Activated naive CD4-positive, alpha-beta T cell treated with anti-CD3 and anti-CD28 coated beads, Interleukin-2, amount 50 U/mL, for 16 hours (primary cell): ENCODE results near the gene INSR.
"Not testable (repeated sequence)": the region's sequence is repeated elsewhere in the genome, so short reads cannot be mapped to it uniquely, and the experiment has no call there.

Experiments
- DNase-seq: peaks from one replicate; pipeline ENCODE4 v3.0.0-alpha.2; 2020

The INSR gene

DNA sequence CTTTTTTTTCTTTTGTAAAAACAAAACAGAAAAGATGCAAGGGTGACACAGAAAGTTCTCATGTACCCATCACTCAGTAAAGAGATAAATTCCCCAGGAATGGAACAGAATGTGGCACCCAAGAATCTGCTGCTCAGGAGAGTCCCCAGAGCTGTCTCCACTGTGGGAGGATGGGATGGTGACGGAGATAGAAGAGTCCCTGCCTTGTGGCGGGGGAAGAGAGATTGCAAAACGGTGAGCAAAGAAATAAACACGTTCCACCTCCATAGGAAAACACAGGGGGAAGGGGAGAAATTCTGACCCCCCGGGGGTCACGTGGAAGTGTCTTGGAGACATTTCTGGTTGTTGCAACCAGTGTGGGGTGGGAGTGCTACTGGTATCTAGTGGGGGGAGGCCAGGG lies 76.4 kb downstream of the INSR start:
- DNase-seq = no peak

DNA sequence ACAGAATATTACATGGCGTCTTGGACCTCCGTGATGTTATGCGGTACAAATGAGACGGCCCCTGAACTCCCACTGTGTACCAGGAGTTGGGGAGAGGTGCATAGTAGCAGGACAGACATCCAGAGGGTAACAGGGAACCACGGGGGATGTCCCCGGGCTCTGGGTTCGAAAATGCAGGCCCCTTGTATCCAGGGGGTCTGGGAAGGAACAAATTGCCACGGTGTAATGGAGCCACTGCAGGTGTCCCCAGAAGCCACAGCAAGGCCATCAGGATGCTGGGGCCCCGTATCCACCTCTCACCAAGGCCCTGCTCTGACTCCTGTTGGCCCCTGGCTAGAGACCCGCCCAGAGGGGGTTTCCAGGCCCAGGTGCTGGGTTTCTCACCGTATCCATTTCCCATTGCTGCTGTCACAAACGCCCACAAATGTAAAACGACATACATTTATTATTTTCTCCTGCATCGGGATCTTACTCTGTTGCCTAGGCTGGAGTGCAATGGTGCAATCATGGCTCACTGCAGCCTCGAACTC lies 77.8 kb downstream of the INSR start:
- DNase-seq = peak; percentile 63

DNA sequence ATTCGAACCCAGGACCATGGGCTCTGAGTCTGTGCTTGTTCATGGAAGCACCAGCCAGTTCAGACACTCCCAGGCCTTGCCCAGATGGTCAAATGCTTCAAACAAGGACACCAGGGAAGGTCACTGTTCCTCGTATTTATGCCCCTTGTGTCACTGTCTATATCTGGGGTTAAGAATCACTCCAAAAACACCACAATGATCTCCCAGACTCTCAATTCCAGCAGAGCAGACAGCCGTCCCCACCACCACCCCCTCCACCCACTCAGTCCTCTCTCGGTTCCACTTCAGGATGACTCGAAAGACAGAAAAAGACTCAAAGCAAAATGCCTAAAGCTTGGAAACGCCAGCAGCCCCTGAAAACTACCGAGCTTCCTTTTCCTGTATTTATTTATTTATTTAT lies 79.0 kb downstream of the INSR start:
- DNase-seq = no peak

DNA sequence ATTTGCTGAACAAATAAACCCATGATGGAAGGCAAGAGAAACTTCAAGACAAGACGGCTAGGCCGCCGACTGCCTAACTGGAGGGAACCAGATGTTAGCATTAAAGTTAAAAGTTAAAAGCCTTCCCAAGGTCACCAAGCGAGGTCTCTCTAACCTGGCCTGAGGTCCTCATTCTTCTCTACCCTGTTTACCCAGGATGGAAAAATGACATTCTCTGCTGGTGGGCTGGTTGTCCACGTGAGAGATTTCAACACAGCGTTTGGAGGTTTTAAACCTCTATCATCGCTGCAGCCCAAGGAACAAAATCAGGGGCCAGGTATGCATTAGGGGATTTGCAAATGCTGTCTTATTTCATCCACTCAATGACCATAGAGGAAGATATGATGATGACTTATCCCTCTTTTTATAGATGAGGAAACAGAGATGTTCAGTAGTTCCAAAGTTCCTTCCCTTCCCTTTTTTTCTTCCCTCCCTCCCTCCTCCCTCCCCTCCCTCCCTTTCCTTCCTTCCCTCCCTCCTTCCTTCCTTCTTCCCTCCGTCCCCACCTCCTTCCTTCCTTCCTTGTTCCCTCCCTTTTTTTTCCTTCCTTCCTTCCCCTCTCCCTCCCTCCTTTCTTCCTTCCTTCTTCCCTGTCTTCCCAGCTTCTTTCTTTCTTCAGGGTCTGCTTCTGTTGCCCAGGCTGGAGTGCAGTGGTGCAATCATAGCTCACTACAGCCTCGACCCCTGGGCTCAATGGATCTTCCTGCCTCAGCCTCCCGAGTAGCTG lies 79.7 kb downstream of the INSR start:
- DNase-seq = no peak

DNA sequence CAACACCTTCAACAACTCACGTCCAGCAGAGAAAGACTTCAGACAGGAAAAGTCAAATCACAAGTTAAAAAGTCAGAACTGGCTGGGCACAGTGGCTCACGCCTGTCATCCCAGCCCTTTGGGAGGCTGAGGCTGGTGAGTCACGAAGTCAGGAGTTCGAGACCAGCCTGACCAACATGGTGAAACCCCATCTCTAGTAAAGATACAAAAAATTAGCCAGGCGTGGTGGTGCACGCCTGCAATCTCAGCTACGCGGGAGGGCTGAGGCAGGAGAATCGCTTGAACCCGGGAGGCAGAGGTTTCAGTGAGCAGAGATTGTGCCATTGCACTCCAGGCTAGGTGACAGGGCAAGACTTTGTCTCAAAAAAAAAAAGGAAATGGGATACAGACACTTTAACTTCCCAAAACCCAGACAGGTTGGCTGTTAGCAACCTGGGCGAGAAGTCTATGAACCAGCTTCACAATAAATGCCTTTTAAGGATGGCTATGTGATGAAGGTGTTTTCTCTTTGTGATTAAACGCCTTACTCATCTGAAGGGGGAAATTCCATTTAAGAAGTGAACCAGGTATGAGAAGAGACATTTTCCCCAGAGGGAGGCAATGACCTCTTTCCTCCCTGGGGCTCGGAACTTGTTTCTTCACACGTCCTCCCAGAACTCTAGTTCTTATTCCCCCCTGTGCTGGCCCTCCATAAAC lies 80.4 kb downstream of the INSR start:
- DNase-seq = no peak

DNA sequence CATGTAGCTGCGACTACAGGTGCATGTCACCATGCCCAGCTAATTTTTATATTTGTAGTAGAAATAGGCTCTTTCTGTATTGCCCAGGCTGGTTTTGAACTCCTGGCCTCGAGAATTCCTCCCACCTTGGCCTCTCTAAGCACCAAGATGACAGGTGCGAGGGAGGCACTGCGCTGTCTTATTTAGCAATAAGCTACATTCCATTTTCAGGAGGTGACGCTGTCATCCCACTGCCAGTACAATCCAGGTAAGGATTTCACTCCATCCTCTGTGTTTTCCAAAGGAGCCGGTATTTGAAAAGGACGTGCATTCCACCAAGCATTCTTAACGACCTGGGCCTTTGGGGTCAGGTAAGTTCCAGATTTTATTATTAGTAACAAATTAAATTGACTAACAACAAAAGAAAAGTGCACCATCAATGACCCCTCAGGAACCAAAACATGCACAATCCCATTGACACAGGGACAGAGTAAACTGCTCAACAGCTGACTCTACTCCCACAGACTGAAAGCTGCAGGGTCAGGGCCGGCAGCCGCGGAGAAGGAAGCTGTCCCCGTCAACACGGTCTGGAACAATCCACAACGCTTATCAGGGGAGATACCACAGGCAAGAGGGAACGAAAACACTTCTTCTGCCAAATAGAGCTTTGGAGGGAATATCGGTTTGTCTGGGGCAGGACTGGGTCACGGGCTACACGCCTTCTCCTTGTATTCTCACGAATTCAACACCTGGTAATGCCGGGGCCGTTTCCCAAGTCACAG lies 82.8 kb downstream of the INSR start:
- DNase-seq = no peak

DNA sequence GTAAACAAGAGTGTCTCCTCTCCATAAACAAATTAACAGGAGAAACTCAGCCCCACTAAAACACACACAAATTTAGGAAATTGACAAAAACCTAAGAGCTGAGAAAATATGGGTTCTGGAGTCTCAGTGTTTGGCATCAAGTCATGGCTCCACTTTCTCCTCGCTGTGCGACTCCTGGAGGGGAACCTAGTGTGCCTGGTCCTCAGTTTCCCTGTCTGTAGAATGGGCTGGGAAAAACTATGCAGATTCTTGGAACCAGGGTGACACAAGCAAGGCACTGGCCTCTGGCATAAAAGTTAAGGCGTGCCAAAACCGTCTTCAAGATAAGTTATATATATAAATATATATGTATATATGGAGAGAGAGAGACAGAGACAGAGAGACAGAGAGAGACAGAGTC lies 83.9 kb downstream of the INSR start:
- DNase-seq = no peak

DNA sequence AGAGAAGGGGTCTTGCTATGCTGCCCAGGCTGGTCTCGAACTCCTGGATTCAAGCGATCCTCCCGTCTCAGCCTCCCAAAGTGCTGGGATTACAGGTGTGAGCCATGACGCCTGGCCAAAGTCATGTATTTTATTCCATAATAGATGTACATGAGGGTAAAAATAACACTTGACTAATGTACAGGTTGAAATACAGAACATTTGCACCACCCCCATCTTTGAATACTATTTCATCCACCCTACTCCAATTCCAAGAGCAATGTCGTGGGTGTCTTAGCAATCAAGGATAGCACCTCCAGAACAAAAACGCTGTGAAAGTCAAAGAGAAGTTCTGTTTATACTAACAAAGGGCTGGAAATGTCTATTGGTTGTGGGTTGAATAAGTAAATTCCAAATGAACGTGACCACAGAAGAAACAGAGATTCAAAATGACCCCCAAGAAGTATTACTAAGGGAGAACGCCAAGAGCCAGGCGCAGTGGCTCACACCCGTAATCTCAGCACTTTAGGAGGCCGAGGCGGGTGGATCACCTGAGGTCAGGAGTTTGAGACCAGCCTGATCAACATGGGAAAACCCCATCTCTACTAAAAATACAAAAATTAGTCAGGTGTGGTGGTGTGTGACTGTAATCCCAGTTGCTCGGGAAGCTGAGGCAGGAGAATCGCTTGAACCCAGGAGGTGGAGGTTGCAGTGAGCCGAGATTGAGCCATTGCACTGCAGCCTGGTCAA lies 84.5 kb downstream of the INSR start:
- not testable (repeated sequence) for DNase-seq

DNA sequence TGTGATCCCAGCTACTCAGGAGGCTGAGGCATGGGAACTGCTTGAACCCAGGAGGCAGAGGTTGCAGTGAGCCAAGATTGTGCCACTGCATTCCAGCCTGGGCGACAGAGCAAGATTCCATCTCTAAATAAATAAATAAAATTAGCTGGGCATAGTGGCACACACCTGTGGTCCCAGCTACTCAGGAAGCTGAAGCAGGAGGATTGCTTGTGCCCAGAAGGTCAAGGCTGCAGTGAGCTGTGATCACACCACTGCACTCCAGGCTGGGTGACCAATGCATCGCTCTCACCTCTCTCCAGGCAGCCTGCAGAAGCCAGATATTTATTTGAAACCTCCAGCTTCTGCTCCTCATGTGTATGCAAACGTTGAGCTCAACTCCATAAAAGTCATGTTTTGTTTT lies 85.2 kb downstream of the INSR start:
- DNase-seq = not testable (repeated sequence)

DNA sequence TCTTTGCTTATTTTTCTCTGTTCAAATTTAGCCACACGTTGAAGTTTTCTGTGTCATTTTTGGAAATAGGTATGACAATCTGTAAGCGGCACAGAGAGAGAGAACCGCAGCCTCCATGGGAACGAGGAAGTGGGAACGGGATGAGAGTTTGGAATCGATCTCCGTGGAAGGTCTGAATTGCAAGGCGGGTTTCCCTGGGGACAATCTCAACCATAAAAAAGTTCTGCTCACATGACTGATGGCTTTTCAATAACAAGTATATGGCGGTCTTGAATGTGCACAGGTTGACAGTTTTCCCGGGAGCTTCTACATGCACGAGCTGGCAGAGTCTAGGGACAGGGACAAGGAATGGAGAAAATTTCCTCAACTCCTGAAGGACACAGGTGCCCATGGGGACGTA lies 90.9 kb downstream of the INSR start:
- DNase-seq = no peak

DNA sequence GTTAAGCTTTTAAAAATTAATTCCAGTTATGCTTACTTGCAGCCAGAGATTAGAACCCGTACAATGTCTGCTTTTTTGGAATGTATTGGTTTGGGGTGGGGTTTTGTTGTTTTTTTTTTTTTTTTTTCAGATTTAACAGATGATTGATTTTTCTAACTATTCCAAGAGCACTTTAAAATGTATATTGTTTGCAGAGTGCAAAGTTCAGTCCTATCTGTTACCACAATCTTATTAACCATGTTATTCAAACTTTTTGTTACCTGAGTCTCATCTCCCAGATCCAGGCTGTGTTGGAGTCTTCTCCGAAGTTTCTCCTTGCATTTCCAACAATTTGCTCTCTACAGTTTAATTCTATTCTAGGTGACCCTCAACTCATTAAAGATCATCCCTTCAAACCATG lies 91.3 kb downstream of the INSR start:
- DNase-seq = no peak

DNA sequence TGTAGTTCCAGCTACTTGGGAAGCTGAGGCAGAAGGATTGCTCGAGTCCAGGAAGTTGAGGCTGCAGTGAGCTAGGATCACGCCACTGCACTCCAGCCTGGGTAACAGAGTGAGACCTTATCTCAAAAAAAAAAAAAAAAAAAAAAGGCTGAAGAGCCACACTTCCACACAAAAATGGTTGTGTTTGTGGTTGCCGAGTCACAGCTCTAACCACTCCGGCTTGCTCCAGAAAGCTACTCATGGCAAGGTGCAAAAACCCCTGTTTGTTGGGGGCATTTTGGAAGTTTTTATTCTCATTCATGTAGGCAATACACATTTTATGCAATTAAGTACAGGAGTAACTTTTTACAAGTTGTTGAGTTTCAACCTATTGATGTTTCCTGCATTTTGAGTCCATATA lies 93.5 kb downstream of the INSR start:
- no peak for DNase-seq

DNA sequence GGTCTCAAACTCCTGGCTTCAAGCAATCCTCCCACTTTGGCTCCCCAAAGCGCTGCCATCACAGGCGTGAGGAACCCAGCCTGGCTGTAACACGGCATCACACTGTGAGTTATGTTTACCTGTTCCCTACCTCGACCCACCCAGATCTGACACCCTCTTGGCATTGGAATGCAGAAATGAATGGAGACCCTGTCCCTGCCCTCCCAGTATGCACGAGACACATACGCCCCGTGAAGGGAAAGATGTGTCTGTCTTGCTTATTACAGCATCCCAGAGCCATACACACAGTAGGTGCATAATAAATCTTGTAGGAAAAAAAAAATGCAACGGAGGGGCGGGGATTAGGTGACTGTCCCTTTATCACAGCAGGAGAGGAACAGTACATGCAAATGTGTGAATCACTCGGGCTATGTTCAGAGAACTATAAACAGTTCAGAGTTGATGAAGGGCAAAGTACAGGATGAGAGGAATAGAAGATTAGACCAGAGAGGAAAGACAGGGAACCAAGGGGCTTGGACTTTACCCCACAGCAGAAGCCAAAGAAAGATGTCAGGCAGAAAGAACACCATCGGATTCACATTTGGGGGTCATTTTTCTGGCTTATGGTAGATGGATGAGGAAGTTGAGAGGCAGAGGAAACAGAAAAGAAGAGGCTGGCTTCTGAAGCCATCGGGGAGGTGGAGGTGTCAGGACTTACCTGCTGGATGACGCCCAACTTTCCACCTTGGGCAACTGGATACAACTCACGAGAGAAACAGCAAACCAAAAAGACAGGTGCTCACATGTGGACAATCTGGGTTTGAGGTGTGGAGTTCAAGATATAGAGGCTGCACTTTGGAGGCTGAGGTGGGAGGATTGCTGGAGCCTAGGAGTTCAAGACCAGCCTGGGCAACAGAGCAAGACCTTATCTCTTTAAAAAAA lies 94.3 kb downstream of the INSR start:
- no peak for DNase-seq

DNA sequence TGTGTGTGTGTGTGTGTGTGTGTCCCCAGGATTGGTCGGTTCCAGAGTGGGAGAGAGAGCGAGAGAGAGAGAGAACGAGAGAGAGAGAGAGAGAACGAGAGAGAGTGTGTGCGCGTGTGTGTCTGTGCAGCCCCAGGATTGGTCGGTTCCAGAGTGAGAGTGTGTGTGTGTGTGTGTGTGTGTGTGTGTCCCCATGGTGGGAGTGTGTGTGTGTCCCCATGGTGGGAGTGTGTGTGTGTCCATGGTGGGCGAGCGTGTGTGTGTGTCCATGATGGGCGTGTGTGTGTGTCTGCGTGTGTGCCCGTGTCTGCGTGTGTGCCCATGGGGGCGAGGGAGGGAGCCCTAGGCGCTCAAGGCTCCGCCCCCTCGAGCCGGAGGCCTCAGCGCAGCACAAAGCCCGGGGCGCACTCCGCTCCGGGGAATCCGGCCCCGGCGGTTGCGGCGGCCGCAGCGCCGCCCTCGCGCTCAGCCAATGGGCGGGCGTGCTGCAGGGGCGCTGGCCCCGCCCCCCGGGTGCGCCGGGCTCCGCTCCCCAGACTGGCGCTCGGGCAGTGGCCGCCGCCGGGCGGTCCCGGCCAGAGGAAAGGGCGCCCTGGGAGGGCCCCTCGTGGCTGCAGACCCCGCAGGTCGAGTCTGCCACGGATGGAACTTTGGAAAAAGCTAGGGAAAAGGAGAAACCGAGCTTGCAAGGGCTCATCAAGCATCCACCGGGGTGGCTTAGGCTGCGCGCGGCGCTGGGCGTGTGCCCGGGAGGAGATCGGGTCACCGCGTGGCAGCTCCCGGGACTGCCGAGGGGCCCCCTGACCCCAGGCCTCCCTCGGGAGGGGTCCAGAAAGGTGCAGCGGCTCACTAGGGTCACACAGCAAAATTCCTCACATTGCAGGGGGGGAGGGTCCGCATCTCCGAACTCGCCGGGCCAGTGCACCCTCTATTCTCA lies 96.2 kb downstream of the INSR start:
- DNase-seq = peak; percentile 93

DNA sequence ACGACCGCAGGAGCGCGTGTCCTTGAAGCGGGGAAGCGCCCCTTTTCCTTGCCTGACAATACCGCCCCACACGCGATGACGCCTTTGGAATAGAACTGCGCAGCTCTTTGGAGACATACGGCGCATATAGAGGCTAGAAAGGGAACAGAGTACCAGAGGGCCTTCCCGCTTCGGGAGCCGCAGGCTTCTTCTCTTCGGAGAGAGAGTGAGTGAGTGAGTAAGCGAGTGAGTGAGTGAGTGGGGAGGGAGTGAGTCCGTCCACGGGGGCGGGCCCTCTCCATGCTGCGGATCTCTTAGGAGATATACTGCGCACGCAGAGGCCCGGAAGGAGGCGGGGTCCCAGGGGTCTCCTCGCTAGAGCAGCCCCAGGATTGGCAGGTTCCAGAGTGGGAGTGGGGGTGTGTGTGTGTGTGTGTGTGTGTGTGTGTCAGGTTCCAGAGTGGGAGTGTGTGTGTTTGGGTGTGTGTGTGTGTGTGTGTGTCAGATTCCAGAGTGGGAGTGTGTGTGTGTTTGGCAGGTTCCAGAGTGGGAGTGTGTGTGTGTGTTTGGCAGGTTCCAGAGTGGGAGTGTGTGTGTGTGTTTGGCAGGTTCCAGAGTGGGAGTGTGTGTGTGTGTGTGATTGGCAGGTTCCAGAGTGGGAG lies 97.0 kb downstream of the INSR start:
- DNase-seq = peak; percentile 94

DNA sequence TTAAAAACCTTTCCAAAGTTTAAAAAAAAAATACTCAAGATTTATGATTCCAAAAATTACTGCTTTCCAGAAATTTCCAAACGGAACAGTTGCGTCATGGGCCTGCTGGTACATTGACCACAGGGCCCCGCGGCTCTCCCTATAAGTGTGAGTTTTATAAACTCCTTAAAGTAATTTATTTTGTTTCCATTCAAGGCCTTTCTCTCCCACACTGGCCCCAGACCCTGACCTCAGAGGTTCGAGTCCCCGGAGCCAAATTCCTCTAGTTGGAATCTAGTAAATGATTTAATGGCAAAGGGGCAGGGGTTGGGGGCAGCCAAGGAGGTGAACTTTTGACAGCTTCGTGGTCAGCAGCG lies 97.5 kb downstream of the INSR start:
- DNase-seq = no peak

DNA sequence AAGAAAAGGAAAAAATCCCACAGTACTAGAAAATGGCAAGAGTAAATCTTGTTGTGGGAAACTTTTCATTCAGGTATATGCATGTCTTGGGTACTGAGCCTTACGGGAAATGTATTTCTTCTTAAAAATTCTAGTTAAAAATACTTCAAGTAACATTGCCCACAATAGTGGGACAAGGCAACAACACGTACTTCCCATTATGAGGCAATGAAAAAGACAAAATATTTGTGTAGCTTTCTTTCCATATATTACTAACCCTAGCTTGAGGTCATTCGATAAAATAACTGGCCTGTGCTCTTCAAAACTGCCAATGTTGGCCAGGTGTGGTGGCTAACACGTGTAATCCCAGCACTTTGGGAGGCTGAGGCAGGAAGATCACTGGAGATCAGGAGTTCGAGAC lies 99.2 kb downstream of the INSR start:
- no peak for DNase-seq

DNA sequence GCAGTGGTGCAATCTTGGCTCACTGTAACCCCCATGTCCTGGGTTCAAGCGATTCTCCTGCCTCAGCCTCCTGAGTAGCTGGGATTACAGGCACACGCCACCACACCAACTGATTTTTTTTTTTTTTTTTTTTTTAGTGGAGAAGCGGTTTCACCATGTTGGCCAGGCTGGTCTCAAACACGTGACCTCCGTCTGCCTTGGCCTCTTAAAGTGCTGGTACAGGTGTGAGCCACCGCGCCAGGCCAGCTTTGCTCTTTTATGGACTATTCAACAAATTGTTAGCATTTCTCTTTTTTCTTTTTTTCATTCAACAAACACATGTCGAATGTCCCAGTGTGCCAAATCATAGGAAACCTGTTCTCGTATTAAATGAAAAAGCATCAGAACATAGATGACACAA lies 99.6 kb downstream of the INSR start:
- no peak for DNase-seq

DNA sequence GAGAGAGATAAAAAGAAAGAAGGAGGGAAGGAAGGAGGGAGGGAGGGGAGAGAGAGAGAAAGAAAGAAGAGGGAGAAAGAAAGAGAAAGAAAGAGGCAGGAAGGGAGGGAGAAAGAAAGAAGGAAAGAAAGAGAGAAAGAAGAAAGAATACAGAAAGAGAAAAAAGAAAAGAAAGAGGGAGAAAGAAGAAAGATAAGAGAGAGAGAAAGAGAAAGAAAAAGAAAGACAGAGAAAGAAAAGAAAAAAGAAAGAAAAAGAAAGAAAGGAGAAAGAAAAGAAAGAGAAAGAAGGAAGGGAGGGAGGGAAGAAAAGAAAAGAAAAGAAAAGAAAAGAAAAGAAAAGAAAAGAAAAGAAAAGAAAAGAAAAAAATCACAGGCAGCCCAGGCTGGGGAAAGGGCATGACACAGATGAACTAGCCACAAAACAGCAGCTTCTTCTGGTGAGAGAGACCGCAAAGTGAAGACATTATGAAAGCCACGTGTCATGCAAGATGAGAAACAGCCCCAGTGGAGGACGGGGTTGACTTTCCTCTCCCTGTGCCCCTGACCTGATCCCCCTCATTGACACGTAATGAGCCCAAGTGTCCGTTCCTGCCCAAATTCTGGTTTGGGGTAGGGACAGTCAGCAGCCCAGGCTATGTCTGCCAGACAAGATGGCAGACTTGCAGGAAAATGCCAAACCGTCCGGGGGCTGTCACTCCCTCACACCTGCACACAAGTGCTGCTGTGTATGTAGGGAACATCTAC lies 102.1 kb downstream of the INSR start:
- peak; percentile 42 for DNase-seq
